ENCODE data around the gene STAB1.

GRCh38 chr3:52494445-52494844 lies 693 bp upstream of the STAB1 start:
- TF ChIP-seq POLR2AphosphoS5 (IDR thresholded peaks at IDR 0.05) (no peak), POLR2A (IDR thresholded peaks at IDR 0.05; ENCODE audit: low read depth) (no peak), EP300 (IDR thresholded peaks at IDR 0.05) (no peak)
- TF ChIP-seq, protein P1, sequence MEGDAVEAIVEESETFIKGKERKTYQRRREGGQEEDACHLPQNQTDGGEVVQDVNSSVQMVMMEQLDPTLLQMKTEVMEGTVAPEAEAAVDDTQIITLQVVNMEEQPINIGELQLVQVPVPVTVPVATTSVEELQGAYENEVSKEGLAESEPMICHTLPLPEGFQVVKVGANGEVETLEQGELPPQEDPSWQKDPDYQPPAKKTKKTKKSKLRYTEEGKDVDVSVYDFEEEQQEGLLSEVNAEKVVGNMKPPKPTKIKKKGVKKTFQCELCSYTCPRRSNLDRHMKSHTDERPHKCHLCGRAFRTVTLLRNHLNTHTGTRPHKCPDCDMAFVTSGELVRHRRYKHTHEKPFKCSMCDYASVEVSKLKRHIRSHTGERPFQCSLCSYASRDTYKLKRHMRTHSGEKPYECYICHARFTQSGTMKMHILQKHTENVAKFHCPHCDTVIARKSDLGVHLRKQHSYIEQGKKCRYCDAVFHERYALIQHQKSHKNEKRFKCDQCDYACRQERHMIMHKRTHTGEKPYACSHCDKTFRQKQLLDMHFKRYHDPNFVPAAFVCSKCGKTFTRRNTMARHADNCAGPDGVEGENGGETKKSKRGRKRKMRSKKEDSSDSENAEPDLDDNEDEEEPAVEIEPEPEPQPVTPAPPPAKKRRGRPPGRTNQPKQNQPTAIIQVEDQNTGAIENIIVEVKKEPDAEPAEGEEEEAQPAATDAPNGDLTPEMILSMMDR (IDR thresholded peaks at IDR 0.05): no peak
